Measurements from ENCODE around the gene ANKRD45. TPM values are rescaled to one million over a fixed set of nuclear protein-coding genes. Genes with fewer than 3 reads are reported as not detected.
"Not testable (repeated sequence)": the region's sequence is repeated elsewhere in the genome, so short reads cannot be mapped to it uniquely, and the experiment has no call there.

Gene ANKRD45
- polyA plus RNA-seq, 4 donors, result 1.4 to 7.6 (median 4.7) TPM

GRCh38 chr1:173646656-173647055 lies 23.0 kb downstream of the ANKRD45 start:
- DNase-seq (ENCODE audit: low read depth in 4 of 4, low spot score in 3 of 4), result no peak

DNA sequence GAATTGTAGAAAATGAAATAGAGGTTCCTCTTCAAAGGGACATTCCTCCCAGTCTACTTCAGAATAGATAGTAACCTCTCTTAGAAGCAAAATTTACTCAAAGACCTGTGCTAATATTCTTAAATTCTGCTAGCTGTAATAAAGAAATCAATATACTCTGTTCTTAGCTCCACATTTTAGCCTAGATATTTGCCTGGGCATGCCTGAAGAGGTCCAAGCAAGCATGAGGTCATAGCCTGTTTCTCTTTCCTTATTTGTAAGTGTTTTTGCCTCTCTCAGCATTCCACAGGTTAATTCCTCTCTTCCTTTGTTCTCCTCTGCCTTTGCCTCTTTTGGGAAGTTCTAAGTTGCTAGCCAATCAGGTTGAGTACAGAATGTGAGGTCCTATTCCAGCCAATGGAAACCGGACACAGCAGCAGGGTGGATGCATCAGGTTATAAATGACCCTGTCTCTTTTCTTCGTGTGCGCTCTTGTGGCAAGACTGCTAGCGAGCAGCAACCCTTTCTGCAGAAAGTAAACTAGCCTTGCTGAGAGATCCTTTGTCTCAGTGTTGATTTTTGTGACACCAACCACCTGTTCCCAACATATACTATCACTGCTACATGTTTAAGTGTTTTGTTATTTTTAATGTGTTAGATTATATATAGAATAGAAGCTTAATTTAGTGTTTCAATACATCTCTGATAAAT lies 27.1 kb downstream of the ANKRD45 start:
- DNase-seq (ENCODE audit: low read depth in 4 of 4, low spot score in 3 of 4), result not testable (repeated sequence)

GRCh38 chr1:173639102-173639501 lies 30.5 kb downstream of the ANKRD45 start:
- no peak for DNase-seq (ENCODE audit: low read depth in 4 of 4, low spot score in 3 of 4)

DNA sequence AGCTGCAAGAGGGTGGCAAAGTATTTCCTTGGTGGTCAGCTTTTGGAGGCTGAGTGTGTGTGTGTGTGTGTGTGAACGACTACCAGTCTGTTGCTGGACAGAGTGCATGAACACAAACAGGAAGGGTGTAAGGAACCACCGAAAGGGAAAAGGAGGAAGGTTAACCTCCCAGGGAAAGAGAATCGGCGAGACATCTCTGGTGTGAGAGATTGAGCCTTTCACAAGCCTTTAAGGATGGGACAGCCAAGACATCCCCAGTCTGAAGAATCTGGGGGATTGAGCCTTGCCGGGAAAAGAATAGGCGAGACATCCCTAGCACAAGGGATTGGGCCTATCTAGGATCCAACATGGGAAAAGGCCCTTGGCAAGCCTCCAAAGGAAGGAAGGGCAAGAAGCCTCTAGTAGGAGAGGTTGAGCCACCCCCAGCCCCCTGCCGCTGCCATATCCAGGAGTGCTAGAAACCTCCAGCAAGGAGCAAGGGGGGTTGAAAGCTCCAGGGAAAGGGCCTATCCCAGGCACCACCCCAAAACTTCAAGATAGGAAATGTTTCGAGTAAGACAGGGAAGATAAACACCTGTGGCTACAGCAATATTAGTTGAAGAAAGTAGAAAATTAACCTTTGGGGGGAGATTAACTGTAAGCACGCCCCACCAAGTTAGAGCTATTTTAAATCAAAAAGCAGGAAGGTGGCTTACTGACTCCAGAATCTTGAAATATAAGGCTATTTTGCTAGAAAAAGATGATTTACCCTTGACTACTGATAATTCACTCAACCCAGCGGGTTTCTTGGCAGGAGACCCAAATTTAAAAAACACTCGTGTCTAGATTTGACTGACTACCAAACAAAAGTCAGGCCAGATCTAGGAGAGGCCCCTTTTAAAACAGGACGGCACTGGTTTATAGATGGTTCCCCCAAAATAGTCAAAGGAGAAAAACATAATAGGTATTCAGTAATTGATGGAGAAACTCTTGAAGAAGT lies 31.3 kb downstream of the ANKRD45 start:
- DNase-seq (ENCODE audit: low read depth in 4 of 4, low spot score in 3 of 4), result no peak

DNA sequence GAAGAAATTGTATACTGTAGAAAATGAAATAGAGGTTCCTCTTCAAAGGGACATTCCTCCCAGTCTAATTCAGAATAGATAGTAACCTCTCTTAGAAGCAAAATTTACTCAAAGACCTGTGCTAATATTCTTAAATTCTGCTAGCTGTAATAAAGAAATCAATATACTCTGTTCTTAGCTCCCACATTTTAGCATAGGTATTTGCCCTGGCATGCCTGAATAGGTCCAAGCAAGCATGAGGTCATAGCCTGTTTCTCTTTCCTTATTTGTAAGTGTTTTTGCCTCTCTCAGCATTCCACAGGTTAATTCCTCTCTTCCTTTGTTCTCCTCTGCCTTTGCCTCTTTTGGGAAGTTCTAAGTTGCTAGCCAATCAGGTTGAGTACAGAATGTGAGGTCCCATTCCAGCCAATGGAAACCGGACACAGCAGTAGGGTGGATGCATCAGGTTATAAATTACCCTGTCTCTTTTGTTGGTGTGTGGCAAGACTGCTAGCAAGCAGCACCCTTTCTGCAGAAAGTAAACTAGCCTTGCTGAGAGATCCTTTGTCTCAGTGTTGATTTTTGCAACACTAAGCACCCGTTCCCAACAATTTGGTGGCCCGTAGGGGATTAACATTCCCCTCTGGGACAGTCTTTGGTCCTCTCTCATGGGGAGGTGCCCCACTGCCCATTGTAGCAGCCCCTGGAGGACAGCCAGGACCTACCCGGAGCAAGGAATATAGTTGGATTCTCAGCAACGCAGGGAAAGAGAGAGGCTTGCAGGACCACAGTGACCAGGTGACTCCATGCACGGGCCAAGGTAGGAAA lies 32.2 kb downstream of the ANKRD45 start:
- DNase-seq (ENCODE audit: low read depth in 4 of 4, low spot score in 3 of 4), result not testable (repeated sequence)

GRCh38 chr1:173635116-173635515 lies 34.5 kb downstream of the ANKRD45 start, which contains the start of gene TEX50:
TEX50 (plus strand) TSS chr1:173635338; CDS start chr1:173635522, 184 bp downstream.
- no peak for DNase-seq (ENCODE audit: low read depth in 4 of 4, low spot score in 3 of 4)

DNA sequence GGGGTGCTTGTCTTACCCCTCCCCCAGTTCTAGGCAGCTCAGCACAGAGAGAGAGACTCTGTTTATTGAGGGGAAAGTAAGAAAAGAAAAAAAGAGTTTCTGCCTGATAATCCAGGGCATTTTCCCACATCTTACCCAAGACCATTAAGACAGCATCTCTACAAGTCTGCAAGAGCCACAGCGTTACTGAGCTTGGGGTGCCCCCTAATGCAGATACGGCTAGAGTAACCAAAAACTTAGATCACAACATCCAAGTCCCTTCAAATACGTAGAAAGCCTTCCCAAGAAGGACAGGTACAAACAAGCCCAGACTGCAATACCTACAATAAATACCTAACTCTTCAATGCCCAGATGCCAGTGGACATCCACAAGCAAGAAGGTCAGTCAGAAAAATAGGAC lies 40.8 kb downstream of the ANKRD45 start:
- no peak for DNase-seq (ENCODE audit: low read depth in 4 of 4, low spot score in 3 of 4)

- DNase-seq (ENCODE audit: low read depth in 4 of 4, low spot score in 3 of 4), result no peak
Observed at GRCh38 chr1:173627269-173627668, 42.4 kb downstream of the ANKRD45 start.

- no peak for DNase-seq (ENCODE audit: low read depth in 4 of 4, low spot score in 3 of 4)
Observed at GRCh38 chr1:173616859-173617258, 52.8 kb downstream of the ANKRD45 start.

- DNase-seq (ENCODE audit: low read depth in 4 of 4, low spot score in 3 of 4), result not testable (repeated sequence)
Observed at GRCh38 chr1:173613086-173613485, 56.6 kb downstream of the ANKRD45 start.

- no peak for DNase-seq (ENCODE audit: low read depth in 4 of 4, low spot score in 3 of 4)
Observed at GRCh38 chr1:173608503-173609216, 61.0 kb downstream of the ANKRD45 start.

DNA sequence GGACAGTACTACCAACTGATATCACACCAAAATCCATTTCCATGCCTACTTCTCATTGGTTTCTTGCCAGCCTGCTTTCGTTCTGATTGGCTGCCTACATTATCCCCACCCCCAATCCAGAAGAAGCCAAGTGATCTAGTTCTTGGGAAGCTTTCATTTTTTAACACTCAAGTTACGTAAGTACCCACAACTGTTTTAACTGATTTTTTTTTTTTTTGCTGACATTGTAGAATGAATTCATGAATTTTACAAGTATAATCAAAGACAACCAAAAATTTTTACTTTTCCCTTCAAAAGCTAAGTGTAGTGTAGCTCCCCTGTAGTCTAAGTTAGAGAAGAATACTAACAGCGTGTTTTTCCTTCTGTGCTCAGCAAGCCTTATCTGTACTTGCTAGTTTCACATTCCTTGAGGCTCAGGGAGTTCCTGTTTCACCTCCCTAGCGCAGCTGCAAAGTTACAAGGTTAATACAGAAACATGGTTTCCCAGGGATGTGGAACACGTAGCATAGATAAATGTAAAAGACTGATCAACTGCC lies 66.5 kb downstream of the ANKRD45 start, which contains the start of gene SLC9C2:
SLC9C2 (minus strand) TSS at position 17 of the 536 bp plus-strand sequence. CDS start 1,296 bp downstream, outside the sequence.
- DNase-seq (ENCODE audit: low read depth in 4 of 4, low spot score in 3 of 4), result no peak

DNA sequence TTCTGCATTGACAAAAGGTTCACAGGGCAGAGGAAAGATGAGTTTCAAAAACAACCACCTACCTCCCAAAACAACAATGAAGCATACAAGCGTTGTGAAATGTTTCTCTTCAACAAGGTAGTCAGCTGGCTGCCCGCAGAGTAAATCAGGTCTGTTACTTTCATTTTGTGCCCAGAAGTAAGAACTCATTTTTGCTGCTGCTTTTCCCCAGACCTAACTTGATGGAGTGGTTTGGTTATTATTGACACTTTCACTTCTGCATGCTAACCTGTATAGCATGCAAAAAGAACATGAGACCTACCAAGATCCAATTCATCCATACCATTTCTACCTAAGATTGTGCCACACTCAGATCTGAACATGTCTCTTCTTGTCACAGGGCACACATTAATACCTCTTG lies 68.1 kb downstream of the ANKRD45 start:
- DNase-seq (ENCODE audit: low read depth in 4 of 4, low spot score in 3 of 4), result no peak

DNA sequence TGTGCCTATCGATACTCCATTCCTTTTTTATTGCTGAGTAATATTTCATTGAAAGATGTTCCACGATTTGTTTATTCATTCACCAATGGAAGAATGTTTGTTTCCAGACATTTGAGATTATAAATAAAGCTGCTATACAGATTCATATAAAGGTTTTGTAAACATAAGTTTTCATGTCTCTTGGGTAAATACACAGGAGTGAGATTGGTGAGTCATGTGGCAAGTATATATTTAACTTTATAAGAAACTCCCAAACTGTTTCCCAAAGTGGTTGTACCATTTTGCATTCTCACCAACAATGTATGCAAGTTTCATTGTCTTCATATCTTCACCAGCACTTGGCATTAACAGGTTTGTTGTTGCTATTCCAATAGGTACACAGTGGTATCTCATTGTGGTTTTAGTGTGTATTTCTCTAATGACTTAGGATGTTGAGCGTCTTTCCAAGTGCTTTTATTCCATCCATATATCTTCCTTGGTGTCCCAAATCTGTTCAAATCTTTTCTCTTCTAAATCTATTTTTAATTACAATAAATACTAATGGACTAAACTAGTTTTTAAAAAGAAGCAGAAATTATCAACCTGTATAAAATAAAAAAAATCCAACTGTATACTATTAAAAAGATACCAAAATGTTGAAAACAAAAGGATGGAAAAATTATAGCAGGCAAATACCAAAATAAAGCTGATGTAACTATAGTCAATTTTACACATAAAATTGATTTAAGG lies 73.4 kb downstream of the ANKRD45 start:
- no peak for DNase-seq (ENCODE audit: low read depth in 4 of 4, low spot score in 3 of 4)

DNA sequence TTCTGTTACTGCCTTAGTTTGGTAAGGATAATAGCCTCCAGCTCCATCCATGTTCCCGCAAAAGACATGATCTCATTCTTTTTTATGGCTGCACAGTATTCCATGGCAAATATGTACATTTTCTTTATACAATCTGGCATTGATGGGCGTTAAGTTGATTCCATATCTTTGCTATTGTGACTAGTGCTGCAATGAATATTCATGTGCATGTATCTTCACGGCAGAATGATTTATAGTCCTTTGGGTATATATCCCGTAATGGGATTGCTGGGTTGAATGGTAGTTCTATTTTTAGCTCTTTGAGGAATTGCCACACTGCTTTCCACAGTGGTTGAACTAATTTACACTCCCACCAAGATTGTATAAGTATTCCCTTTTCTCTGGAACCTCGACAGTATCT lies 78.5 kb downstream of the ANKRD45 start:
- not testable (repeated sequence) for DNase-seq (ENCODE audit: low read depth in 4 of 4, low spot score in 3 of 4)

DNA sequence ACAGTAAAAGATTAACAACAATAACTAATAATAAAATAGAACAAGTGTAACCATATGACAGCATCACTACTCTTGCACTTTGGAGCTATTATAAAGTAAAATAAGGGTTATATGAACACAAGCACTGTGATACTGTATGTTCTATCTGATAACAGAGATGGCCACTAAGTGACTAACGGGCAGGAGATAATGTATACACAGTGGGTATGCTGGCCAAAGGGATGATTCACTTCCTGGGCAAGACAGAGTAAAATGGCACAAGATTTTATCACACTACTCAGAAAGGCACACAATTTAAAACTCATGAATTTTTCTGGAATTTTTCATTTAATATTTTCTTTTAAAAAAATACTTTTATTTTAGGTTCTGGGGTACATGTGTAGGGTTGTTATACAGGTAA lies 79.1 kb downstream of the ANKRD45 start:
- no peak for DNase-seq (ENCODE audit: low read depth in 4 of 4, low spot score in 3 of 4)

GRCh38 chr1:173581383-173582079 lies 88.1 kb downstream of the ANKRD45 start:
- DNase-seq (ENCODE audit: low read depth in 4 of 4, low spot score in 3 of 4), result no peak

DNA sequence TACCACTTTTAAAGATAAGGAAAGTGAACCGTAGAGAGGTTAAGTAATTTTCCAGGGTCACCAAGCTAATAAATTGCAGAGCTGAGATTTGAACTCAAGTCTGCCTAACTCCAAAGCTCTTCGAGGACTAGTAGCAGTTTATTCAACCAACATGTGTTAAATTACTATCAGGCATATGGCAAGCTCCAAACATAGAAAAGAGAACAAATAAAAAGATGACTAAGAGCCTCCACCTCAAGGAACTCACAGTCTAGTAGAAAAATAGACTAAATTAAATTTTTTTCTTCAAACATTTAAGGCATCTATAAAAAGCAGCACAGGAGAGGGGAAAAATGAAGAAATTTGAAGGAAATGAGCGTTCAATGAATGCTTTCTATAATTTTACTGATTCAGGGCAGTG lies 89.0 kb downstream of the ANKRD45 start:
- DNase-seq (ENCODE audit: low read depth in 4 of 4, low spot score in 3 of 4), result no peak
